Prostate gland (tissue), 2 donors: ENCODE results near the gene HAP1.

ENCODE experiments used
- POLR2A ChIP-seq: fragments of 450-650 bp; IDR thresholded peaks from one replicate; pipeline ENCODE4 v1.6.1; 2016; ENCODE audit warnings: antibody characterized with exemption, mild to moderate bottlenecking
- POLR2AphosphoS5 ChIP-seq: sonication (generic); formaldehyde crosslinking; IDR thresholded peaks from one replicate; pipeline ENCODE4 v1.6.1; 2017; ENCODE audit warnings: antibody characterized with exemption
- TF ChIP-seq, protein P1 (sequence below), 4 experiments: fragments of 200-600 bp in 2 of 4; fragments of 450-650 bp in 2 of 4; sonication (generic) in 2 of 4; IDR thresholded peaks; 1 replicate in 3 of 4; 2 replicates in 1 of 4; pipeline ENCODE4 v1.5.1; 2016 to 2019; ENCODE audit warnings: antibody characterized with exemption in 4 of 4, mild to moderate bottlenecking in 2 of 4, moderate library complexity in 2 of 4

GRCh38 chr17:41781404-41782110, 47.1 kb upstream of the HAP1 start:
- TF ChIP-seq, protein P1, sequence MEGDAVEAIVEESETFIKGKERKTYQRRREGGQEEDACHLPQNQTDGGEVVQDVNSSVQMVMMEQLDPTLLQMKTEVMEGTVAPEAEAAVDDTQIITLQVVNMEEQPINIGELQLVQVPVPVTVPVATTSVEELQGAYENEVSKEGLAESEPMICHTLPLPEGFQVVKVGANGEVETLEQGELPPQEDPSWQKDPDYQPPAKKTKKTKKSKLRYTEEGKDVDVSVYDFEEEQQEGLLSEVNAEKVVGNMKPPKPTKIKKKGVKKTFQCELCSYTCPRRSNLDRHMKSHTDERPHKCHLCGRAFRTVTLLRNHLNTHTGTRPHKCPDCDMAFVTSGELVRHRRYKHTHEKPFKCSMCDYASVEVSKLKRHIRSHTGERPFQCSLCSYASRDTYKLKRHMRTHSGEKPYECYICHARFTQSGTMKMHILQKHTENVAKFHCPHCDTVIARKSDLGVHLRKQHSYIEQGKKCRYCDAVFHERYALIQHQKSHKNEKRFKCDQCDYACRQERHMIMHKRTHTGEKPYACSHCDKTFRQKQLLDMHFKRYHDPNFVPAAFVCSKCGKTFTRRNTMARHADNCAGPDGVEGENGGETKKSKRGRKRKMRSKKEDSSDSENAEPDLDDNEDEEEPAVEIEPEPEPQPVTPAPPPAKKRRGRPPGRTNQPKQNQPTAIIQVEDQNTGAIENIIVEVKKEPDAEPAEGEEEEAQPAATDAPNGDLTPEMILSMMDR (IDR thresholded peaks at IDR 0.05): no peak
- TF ChIP-seq POLR2A (no peak), POLR2AphosphoS5 (no peak)
